MV-4-11 (cell line): ENCODE data around the gene SENP3.

ENCODE experiments used
- DNase-seq: peaks from one replicate; lab custom pipeline; 2025; lab: John Stamatoyannopoulos, UW

SENP3 gene

DNA sequence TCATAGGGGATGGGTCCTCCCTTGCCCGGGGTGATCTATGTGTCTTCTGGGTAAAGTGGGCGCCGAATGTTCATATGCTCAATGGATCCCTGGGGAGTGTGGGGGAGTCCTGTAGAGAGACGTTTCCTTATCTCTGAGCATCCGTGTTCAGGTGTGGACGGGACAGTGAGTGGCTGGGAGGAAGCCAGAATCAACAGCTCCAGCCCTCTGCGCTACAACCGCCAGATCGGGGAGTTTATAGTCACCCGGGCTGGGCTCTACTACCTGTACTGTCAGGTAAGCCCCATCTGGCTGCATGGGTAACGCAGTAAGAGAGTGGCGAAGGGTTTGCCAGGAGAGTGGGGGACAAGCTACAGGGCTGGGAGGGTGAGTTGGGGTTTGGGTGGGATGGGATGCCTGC is 5.1 kb upstream of the SENP3 start:
- no peak for DNase-seq

DNA sequence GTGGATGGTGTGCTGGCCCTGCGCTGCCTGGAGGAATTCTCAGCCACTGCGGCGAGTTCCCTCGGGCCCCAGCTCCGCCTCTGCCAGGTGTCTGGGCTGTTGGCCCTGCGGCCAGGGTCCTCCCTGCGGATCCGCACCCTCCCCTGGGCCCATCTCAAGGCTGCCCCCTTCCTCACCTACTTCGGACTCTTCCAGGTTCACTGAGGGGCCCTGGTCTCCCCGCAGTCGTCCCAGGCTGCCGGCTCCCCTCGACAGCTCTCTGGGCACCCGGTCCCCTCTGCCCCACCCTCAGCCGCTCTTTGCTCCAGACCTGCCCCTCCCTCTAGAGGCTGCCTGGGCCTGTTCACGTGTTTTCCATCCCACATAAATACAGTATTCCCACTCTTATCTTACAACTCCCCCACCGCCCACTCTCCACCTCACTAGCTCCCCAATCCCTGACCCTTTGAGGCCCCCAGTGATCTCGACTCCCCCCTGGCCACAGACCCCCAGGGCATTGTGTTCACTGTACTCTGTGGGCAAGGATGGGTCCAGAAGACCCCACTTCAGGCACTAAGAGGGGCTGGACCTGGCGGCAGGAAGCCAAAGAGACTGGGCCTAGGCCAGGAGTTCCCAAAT is 4.5 kb upstream of the SENP3 start:
- DNase-seq: no peak

DNA sequence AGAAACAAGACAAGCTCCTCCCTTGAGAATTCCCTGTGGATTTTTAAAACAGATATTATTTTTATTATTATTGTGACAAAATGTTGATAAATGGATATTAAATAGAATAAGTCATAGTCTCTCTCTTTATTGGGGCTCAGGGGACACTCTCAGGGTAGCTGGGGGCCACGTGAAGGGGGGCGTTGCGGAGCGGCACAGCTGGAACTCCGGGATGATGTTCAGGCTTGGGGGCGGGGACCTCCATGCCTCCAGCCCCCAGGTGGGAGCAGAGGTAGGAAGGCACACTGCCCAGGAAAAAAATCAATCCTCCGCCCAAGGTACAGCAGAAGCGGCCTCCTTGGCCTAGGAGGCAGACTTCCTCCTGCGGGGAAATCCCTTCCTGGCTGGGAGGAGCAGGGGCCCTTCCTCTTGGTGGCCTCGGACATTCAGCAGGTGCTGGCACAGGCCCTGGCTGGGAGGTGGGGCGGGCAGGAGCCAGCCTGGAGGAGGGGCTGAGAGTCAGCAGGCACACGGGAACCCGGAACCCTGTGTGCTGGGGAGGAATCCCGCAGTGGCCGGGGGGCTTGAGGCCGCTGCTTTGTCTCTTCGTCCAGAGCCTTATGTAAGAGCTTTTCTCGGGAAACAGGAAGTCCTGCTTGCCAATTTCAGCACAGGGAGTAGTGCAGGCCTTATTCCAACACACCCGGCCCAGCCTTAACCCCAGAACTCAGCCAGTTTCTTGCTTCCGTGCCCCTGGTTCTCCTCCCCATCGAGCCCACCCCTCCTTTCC is 3.8 kb upstream of the SENP3 start:
- DNase-seq: peak; percentile 97

DNA sequence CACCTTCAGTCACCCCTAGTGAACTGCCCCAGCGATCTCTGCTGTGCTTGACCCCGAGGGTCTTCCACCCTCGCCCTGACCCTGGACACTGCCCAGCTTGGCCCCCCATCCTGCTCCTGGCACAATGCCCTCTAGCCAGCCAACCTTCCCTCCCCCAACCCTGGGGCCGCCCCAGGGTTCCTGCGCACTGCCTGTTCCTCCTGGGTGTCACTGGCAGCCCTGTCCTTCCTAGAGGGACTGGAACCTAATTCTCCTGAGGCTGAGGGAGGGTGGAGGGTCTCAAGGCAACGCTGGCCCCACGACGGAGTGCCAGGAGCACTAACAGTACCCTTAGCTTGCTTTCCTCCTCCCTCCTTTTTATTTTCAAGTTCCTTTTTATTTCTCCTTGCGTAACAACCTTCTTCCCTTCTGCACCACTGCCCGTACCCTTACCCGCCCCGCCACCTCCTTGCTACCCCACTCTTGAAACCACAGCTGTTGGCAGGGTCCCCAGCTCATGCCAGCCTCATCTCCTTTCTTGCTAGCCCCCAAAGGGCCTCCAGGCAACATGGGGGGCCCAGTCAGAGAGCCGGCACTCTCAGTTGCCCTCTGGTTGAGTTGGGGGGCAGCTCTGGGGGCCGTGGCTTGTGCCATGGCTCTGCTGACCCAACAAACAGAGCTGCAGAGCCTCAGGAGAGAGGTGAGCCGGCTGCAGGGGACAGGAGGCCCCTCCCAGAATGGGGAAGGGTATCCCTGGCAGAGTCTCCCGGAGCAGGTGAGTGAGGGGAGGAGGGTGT is 3.0 kb upstream of the SENP3 start, which contains the start of gene TNFSF13:
TNFSF13 (plus strand) TSS at position 207 of the 776 bp plus-strand sequence; CDS start at position 497, 290 bp downstream.
- DNase-seq: peak; percentile 88

DNA sequence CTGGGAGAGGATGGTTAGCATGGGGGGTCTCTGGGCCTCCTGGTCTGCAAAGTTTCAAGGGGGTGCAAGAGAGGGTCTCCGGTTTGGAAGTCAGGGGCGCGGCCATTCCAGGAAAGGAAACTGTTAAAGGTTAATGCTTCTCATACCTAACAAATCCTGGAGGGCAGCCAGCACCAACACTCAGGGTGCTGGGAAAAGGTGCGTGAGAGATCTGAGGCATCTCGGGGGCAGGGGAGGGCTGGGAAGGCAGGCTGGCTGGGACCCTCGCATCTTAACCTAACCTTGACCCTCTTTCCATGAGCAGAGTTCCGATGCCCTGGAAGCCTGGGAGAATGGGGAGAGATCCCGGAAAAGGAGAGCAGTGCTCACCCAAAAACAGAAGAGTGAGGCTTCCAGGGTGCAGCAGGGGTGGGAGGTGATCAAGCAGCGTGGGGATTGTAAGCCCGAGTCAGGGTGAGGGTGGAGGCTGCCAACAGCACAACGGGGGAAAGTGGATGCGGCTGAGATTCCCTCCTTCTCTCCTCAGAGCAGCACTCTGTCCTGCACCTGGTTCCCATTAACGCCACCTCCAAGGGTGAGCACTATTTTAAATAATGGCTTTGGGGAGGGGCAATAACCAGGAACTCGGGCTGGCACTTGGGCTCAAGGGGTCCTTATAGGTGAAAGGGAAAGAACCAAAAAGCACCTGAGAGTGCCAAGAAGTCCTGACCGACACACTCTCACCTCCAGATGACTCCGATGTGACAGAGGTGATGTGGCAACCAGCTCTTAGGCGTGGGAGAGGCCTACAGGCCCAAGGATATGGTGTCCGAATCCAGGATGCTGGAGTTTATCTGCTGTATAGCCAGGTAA is 2.2 kb upstream of the SENP3 start:
- DNase-seq: no peak

DNA sequence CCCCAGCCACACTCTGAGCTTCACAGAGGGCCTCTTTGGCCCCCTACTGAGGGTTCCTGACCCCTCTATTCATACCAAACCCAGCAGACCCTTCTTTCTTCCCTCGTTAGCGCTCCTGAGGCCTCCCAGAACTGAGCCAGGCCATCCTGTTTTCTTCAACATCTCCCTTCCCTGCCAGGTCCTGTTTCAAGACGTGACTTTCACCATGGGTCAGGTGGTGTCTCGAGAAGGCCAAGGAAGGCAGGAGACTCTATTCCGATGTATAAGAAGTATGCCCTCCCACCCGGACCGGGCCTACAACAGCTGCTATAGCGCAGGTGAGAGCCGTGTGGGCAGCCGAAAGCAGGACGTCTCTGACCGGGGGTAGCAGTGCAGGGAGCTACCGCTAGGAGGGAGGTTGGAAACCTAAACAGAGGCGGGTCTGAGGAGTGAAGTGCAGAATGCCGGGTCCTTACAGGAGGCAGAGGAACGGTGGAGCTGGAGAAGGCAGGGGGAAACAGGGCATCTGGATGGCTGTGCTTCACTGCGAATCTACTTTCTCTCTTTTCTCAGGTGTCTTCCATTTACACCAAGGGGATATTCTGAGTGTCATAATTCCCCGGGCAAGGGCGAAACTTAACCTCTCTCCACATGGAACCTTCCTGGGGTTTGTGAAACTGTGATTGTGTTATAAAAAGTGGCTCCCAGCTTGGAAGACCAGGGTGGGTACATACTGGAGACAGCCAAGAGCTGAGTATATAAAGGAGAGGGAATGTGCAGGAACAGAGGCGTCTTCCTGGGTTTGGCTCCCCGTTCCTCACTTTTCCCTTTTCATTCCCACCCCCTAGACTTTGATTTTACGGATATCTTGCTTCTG is 1.3 kb upstream of the SENP3 start:
- peak; percentile 54 for DNase-seq

DNA sequence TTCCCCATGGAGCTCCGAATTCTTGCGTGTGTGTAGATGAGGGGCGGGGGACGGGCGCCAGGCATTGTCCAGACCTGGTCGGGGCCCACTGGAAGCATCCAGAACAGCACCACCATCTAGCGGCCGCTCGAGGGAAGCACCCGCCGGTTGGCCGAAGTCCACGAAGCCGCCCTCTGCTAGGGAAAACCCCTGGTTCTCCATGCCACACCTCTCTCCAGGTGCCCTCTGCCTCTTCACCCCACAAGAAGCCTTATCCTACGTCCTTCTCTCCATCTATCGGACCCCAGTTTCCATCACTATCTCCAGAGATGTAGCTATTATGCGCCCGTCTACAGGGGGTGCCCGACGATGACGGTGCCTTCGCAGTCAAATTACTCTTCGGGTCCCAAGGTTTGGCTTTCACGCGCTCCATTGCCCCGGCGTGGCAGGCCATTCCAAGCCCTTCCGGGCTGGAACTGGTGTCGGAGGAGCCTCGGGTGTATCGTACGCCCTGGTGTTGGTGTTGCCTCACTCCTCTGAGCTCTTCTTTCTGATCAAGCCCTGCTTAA is 617 bp upstream of the SENP3 start:
- DNase-seq: peak; percentile 72

DNA sequence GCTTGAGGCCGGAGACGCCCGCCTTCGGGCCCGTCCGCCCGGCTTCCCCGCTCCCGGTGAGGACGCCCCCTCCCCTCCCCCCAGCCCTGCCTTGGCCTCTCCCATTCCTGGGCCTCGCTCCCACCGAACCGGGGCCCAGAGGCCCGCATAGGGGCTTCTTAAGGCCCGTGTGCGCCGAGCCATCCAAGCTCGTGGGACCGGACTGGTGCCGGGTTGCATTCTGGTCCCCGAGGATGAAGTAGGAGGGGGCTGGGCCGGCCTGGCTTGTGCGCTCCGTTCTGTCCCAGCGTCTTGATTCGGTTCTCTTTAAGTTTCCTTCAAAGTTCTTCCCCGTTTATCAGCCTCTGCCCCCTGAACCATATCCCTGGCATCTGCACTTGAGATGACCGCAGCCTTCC is 488 bp downstream of the SENP3 start:
- no peak for DNase-seq

DNA sequence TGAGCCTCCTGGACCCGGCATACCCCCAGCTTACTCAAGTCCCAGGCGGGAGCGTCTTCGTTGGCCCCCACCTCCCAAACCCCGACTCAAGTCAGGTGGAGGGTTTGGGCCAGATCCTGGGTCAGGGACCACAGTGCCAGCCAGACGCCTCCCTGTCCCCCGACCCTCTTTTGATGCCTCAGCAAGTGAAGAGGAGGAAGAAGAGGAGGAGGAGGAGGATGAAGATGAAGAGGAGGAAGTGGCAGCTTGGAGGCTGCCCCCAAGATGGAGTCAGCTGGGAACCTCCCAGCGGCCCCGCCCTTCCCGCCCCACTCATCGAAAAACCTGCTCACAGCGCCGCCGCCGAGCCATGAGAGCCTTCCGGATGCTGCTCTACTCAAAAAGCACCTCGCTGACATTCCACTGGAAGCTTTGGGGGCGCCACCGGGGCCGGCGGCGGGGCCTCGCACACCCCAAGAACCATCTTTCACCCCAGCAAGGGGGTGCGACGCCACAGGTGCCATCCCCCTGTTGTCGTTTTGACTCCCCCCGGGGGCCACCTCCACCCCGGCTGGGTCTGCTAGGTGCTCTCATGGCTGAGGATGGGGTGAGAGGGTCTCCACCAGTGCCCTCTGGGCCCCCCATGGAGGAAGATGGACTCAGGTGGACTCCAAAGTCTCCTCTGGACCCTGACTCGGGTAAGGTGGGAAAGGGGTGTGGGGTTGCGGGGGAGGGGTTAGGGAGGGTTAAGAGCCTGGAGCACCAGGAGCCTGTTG is 1.6 kb downstream of the SENP3 start:
- no peak for DNase-seq

DNA sequence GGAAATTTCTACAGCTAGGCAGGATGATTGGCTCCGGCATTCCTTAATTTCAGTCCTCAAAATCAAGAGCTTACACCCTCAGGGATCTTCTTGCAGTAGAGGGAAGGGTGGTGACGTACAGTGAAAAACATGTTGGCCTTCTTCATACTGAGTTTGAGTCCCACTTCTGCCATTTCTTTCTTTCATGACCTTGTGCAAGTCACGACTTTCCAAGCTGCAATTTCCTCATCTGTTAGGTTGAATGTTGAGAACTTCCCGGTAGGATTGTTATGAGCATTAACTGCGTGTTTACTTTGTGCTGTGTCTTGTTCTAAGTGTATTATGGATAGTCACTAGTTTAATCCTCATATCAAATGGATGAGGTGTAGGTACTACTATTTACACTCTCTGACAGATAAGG is 7.9 kb downstream of the SENP3 start:
- no peak for DNase-seq

DNA sequence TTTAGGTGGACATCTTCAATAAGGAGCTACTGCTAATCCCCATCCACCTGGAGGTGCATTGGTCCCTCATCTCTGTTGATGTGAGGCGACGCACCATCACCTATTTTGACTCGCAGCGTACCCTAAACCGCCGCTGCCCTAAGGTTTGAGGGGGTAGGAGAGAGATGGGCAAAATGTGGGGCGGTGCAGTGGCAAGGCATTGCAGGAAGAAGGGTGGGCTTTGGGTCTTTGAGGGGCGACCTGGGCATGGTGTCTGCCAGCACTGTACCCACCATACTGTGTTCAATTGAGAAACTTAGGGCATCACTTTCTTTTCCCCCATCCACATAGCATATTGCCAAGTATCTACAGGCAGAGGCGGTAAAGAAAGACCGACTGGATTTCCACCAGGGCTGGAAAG is 8.6 kb downstream of the SENP3 start:
- DNase-seq: no peak

DNA sequence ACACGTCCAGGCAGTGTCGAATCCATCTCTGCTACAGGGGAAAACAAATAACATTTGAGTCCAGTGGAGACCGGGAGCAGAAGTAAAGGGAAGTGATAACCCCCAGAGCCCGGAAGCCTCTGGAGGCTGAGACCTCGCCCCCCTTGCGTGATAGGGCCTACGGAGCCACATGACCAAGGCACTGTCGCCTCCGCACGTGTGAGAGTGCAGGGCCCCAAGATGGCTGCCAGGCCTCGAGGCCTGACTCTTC is 10.5 kb downstream of the SENP3 start:
- DNase-seq: peak; percentile 100

DNA sequence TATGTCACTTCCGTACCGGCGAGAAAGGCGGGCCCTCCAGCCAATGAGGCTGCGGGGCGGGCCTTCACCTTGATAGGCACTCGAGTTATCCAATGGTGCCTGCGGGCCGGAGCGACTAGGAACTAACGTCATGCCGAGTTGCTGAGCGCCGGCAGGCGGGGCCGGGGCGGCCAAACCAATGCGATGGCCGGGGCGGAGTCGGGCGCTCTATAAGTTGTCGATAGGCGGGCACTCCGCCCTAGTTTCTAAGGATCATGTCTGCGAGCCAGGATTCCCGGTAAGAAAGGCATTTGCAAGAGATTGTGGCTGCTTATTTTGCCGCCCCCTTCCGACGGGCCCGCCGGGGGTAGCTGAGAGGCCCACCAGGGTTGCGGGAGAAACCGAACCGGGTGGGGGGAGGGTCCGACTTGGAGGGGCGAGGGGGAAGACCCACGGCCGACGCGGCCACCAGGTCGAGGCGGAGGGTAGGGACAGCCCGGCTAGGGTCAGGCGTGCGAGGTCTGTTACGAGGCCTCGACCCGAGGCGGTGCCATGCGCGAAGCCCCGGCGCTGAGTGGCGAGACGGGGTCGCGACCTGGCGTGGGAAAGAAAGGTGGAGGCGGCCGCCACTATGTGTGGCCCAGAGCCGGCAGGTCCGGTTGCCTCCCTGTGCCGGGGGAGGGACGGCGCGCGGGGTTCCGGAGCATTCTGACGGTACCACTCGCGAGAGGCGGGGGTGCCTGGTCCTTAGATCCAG is 11.0 kb downstream of the SENP3 start:
- no peak for DNase-seq

DNA sequence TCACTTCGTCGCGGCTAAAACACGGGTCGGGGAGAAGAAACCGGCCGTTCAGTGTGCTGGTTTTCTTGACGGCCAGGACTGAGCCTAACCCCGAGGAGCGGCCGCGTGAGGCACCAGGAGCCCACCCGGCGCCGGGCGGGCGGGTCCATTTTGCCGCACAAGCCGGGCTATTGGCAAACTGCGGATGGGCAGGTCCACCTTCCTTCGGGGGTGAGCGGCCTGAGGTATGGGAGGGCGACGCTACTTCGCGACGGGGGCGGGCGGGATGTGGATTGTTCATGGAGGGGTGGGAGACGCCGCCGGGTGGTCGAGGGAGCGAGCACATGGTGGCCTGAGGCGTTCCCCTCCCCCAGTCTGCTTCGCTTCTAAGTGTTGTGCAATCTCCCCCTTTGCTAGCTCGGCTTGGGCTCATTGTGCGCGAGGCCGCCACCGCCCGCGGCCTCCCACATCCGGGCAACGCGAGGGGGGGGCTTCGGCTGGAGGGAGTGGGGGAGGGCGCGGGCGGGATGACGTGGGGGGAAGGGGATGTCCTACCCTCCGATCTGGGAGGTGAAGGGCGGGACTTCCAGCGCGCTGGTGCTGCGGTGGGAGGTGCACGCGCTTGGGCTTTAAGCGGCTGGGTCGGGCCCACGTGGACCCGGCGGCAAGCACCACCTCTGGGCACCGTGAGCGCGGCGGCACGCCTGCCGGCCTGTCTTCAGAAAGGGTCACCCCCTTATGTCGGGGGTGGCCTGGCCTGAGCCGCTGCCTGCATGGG is 11.8 kb downstream of the SENP3 start:
- DNase-seq: peak; percentile 88

DNA sequence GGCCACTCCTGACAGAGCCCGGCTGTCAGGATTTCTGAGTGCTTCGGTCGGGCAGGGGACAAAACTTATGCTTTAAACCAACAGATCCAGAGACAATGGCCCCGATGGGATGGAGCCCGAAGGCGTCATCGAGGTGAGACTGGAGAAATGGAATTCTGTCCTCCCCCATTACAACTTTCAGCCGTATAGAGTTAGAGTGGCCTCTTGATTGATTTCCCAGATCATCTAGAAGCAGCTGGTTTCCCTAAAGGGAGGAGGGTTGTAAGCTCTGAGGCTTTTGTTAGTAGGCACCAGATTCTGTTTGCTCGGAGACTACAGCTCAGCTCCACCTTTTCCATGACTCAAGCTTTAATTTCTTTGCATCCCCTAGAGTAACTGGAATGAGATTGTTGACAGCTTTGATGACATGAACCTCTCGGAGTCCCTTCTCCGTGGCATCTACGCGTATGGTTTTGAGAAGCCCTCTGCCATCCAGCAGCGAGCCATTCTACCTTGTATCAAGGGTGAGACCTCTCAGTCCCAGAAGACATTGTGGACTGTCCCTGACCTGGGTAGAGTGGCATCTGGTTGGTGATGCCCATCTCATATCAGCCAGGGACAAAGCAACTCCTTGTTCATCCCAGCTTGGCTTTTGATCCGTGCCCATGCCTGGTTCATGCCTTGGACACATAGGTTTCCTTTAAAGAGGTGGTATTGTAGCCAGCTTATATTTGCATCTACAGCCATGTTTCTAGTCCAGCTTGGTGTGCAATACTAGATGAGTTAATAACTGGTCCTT is 12.6 kb downstream of the SENP3 start:
- DNase-seq: no peak

DNA sequence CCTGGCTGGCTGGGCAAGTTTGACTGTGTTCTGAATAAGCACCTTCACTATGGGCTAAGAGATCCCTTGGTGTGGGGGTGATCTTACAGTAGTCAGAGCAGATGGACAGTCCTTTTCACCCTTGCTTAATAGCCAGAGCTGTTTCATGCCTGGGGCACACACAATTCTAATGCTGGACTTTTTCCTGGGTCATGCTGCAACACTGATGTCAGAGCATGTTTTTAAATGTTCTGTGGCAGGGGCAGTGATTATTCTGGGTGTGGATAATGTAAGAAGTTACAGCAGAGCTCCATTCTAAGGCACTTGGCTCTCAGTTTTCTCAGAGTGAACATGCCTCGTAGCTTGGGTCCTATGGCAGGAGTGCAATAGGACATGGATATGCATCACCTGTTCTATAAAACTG is 13.8 kb downstream of the SENP3 start:
- DNase-seq: no peak

DNA sequence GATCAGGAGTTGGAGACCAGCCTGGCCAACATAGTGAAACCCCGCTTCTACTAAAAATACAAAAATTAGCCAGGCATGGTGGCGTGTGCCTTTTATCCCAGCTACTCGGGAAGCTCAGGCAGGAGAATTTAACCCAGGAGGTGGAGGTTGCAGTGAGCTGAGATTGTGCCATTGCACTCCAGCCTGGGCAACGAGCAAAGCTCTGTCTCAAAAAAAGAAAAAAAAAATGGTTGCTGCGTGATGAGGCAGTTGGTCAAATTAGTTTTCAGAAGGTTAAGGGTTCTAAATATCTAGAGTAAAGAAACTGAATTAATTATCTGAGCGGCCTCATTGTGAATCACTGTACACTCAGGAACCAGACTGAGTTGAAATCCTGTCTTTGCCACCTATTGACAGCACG is 14.2 kb downstream of the SENP3 start:
- DNase-seq: no peak

DNA sequence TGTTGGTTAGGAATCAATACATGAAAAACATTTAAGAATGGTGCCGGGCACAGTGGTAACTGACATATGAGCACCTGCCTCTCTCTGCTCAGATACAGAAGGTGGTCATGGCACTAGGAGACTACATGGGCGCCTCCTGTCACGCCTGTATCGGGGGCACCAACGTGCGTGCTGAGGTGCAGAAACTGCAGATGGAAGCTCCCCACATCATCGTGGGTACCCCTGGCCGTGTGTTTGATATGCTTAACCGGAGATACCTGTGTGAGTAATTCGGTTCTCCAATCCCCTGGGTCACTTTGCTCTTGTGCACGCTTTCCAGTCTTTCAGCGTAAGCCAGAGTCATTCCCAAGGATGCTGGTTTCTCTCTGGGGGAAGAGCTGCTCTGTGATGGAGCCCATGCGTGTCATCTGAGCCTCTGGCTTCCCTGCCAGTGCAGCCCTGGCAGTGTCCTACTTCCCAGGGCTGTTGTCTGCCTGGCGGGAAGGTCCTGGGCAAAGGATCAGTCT is 14.8 kb downstream of the SENP3 start:
- no peak for DNase-seq
